HepG2 (cell line): ENCODE data around the gene MRI1. TPM values are rescaled to one million over a fixed set of nuclear protein-coding genes. Genes with fewer than 3 reads are reported as not detected.

Experiments used
- CBX1 ChIP-seq: IDR thresholded peaks from one replicate; pipeline ENCODE4 v1.6.1; 2016; ENCODE audit warnings: antibody characterized with exemption, low read depth
- EP300 ChIP-seq, 3 experiments: sonication (generic) in 1 of 3; formaldehyde crosslinking in 1 of 3; IDR thresholded peaks; 2 replicates each; pipeline versions ENCODE4 v1.5.1 to v1.6.1; 2011 to 2020; ENCODE audit warnings: low read depth in 2 of 3, low read length in 2 of 3, borderline replicate concordance in 1 of 3, improper control_type of control experiment in 1 of 3, mild to moderate bottlenecking in 1 of 3, missing genetic modification reagents in 1 of 3, moderate library complexity in 1 of 3
- FOXM1 ChIP-seq: sonication (generic); formaldehyde crosslinking; IDR thresholded peaks from 2 replicates; pipeline ENCODE4 v1.5.0; 2020; ENCODE audit warnings: missing genetic modification reagents
- KDM1A ChIP-seq: IDR thresholded peaks from 2 replicates; pipeline ENCODE4 v1.6.1; 2016; ENCODE audit warnings: missing compliant biosample characterization
- KDM4B ChIP-seq: sonication (generic); formaldehyde crosslinking; IDR thresholded peaks from 2 replicates; pipeline ENCODE4 v1.4.0; 2020; ENCODE audit warnings: missing genetic modification reagents
- KDM6A ChIP-seq: IDR thresholded peaks from 2 replicates; pipeline ENCODE4 v1.6.1; 2016; ENCODE audit warnings: low read depth
- KLF16 ChIP-seq, 2 experiments: sonication (generic) in 1 of 2; formaldehyde crosslinking in 1 of 2; IDR thresholded peaks; 2 replicates each; pipeline versions ENCODE4 v1.6.1 to v1.8.0; 2016 to 2023; ENCODE audit warnings: missing genetic modification reagents in 2 of 2, missing compliant biosample characterization in 1 of 2
- MTERF4 ChIP-seq: sonication (generic); formaldehyde crosslinking; IDR thresholded peaks from 2 replicates; pipeline ENCODE4 v1.8.0; 2023; ENCODE audit warnings: mild to moderate bottlenecking, missing genetic modification reagents
- NFYB ChIP-seq: sonication (generic); formaldehyde crosslinking; IDR thresholded peaks from 2 replicates; pipeline ENCODE4 v1.4.0; 2020; ENCODE audit warnings: missing genetic modification reagents
- PBX3 ChIP-seq: sonication (generic); formaldehyde crosslinking; IDR thresholded peaks from 2 replicates; pipeline ENCODE4 v1.8.1; 2023; ENCODE audit warnings: missing genetic modification reagents, inconsistent platforms, borderline replicate concordance
- REST ChIP-seq, 2 experiments: IDR thresholded peaks; 2 replicates each; pipeline ENCODE4 v1.6.1; 2011 to 2012; ENCODE audit warnings: low read length in 2 of 2, borderline replicate concordance in 1 of 2, low read depth in 1 of 2, mild to moderate bottlenecking in 1 of 2, moderate library complexity in 1 of 2
- RFXAP ChIP-seq: sonication (generic); formaldehyde crosslinking; IDR thresholded peaks from 2 replicates; pipeline ENCODE4 v1.4.0; 2020; ENCODE audit warnings: missing genetic modification reagents, borderline replicate concordance
- SOX5 ChIP-seq: IDR thresholded peaks from 2 replicates; pipeline ENCODE4 v1.6.1; 2016; ENCODE audit warnings: borderline replicate concordance
- SRY ChIP-seq: sonication (generic); formaldehyde crosslinking; IDR thresholded peaks from 2 replicates; pipeline ENCODE4 v1.8.0; 2022; ENCODE audit warnings: mild to moderate bottlenecking, missing genetic modification reagents
- TAF1 ChIP-seq: sonication (generic); formaldehyde crosslinking; IDR thresholded peaks from 2 replicates; pipeline ENCODE4 v1.4.0; 2020; ENCODE audit warnings: missing genetic modification reagents
- TP53 ChIP-seq: sonication (generic); formaldehyde crosslinking; conservative IDR thresholded peaks from 2 replicates; pipeline ENCODE4 v1.4.0; 2020; ENCODE audit warnings: missing genetic modification reagents
- ZFYVE20 ChIP-seq: sonication (generic); formaldehyde crosslinking; IDR thresholded peaks from 2 replicates; pipeline ENCODE4 v1.8.0; 2023; ENCODE audit warnings: low read depth, mild to moderate bottlenecking, moderate library complexity, missing genetic modification reagents, borderline replicate concordance
- ZKSCAN5 ChIP-seq: sonication (generic); formaldehyde crosslinking; IDR thresholded peaks from 2 replicates; pipeline ENCODE4 v1.5.1; 2020; ENCODE audit warnings: mild to moderate bottlenecking, missing genetic modification reagents
- ZNF615 ChIP-seq: sonication (generic); formaldehyde crosslinking; IDR thresholded peaks from 2 replicates; pipeline ENCODE4 v1.5.0; 2020; ENCODE audit warnings: mild to moderate bottlenecking, missing genetic modification reagents, borderline replicate concordance
- ZNF710 ChIP-seq: sonication (generic); formaldehyde crosslinking; IDR thresholded peaks from 2 replicates; pipeline ENCODE4 v1.5.0; 2020; ENCODE audit warnings: mild to moderate bottlenecking, missing genetic modification reagents, borderline replicate concordance
- ZNF790 ChIP-seq: sonication (generic); formaldehyde crosslinking; IDR thresholded peaks from 2 replicates; pipeline ENCODE4 v1.8.0; 2022; ENCODE audit warnings: missing genetic modification reagents, mild to moderate bottlenecking, borderline replicate concordance
- polyA plus RNA-seq, 8 experiments: library from polyadenylated mRNA; depleted of rRNA in 3 of 8; stranded (reverse) in 7 of 8; unstranded in 1 of 8; fragments of >200 nt; fragmentation: Illumina TruSeq in 4 of 8; extraction: Trizol in 4 of 8; gene quantifications; 2 replicates each; pipeline versions ENCODE4 v1.2.1 to v1.2.3, GENCODE V29; 2011 to 2016; ENCODE audit warnings: low read depth in 4 of 8, missing spikeins in 1 of 8, mixed read lengths in 1 of 8; ENCODE audit not compliant: insufficient read depth in 1 of 8
- total RNA-seq, 5 experiments: library from RNA; depleted of rRNA; stranded (reverse); fragments of >200 nt; fragmentation: Illumina TruSeq; extraction: Trizol; gene quantifications; 2 replicates each; pipeline ENCODE4 v1.2.3, GENCODE V29; 2016; ENCODE audit warnings: low read depth in 1 of 5

Gene MRI1
- total and polyA plus RNA-seq, 2 of the 13 experiments (the other 11 are each of a cell fraction or from before 2014, with no cell fraction given), result 20.1 to 20.6 TPM

- TF ChIP-seq EP300 (IDR thresholded peaks at IDR 0.05; ENCODE audit: low read depth in 2 of 2, low read length in 2 of 2) (0 out of 4 replicates have a peak, but pooled peaks of 1 of the 2 experiments have one; percentile 22), EP300 (CRISPR knock-in tag; IDR thresholded peaks at IDR 0.05; ENCODE audit: borderline replicate concordance) (no peak), FOXM1 (CRISPR knock-in tag) (no peak), ZKSCAN5 (peak; percentile 56; the same call in 1 of the 2 replicates), ZNF615 (CRISPR knock-in tag) (no peak), SOX5 (CRISPR knock-in tag) (0 out of 2 replicates have a peak, but pooled peaks have one; percentile 29), SRY (CRISPR knock-in tag) (no peak), TP53 (CRISPR knock-in tag) (no peak), ZNF790 (no peak), TAF1 (CRISPR knock-in tag) (peak; percentile 43; the same call in 1 of the 2 replicates), PBX3 (CRISPR knock-in tag) (peak; percentile 97), KLF16 (CRISPR knock-in tag; IDR thresholded peaks at IDR 0.05) (peak in 1 of 2 experiments; percentile 58; a peak in 1 of 4 replicates), MTERF4 (CRISPR knock-in tag) (no peak), REST (IDR thresholded peaks at IDR 0.05; ENCODE audit: borderline replicate concordance in 1 of 2, low read depth in 1 of 2, low read length in 2 of 2) (peak in 1 of 2 experiments; percentile 31; a peak in 1 of 4 replicates), RFXAP (CRISPR knock-in tag) (peak; percentile 69; the same call in 1 of the 2 replicates), NFYB (CRISPR knock-in tag) (peak; percentile 94), KDM6A (CRISPR knock-in tag) (no peak), ZNF710 (CRISPR knock-in tag) (no peak), CBX1 (no peak), KDM4B (CRISPR knock-in tag) (0 out of 2 replicates have a peak, but pooled peaks have one; percentile 15), KDM1A (CRISPR knock-in tag) (peak; percentile 92), ZFYVE20 (CRISPR knock-in tag) (no peak)
Measured at GRCh38 chr19:13794757-13795589, 30.7 kb downstream of the MRI1 start, which contains the start of gene ZSWIM4 (continued).
